Cardiac septum (tissue), 1 donor: Measurements from ENCODE around the gene CLEC7A. TPM values are rescaled to one million over a fixed set of nuclear protein-coding genes. Genes with fewer than 3 reads are reported as not detected.

Source experiments
- total RNA-seq: library from RNA; stranded (reverse); fragmentation: NEBNext Ultra II Directional; extraction: Animal tissue kit (Norgen Biotek cat#: 25700); gene quantifications from one replicate; pipeline ENCODE4 v1.2.1, GENCODE V29; 2021
- donor health status: DM: no; HTN: no; CAD: no.

Gene CLEC7A
- total RNA-seq, 1 donor from 2014 or later: 2.6 TPM

Other genes with a start within 250 kb of the CLEC7A start
- gene KLRF2, start 248.7 kb downstream of the CLEC7A start, total RNA-seq: not detected
- gene CLEC2A, start 197.8 kb downstream of the CLEC7A start, total RNA-seq: not detected
- gene CLEC12A, start 158.8 kb downstream of the CLEC7A start, total RNA-seq: 0.30 TPM
- gene CLEC1B, start 131.1 kb downstream of the CLEC7A start, total RNA-seq: not detected
- not detected for gene CLEC12B, start 119.6 kb downstream of the CLEC7A start, total RNA-seq
- not detected for gene CLEC9A, start 99.5 kb downstream of the CLEC7A start, total RNA-seq
- 2.2 TPM for gene CLEC1A, start 31.2 kb downstream of the CLEC7A start, total RNA-seq
- 0.43 TPM for gene OLR1, start 41.9 kb upstream of the CLEC7A start, total RNA-seq
- gene TMEM52B, start 48.8 kb upstream of the CLEC7A start, total RNA-seq: not detected
- 280 TPM for gene GABARAPL1, start 82.7 kb upstream of the CLEC7A start, total RNA-seq
- 1.1 TPM for gene KLRD1, start 177.7 kb upstream of the CLEC7A start, total RNA-seq